ENCODE data around the gene MAP3K7.

DNA sequence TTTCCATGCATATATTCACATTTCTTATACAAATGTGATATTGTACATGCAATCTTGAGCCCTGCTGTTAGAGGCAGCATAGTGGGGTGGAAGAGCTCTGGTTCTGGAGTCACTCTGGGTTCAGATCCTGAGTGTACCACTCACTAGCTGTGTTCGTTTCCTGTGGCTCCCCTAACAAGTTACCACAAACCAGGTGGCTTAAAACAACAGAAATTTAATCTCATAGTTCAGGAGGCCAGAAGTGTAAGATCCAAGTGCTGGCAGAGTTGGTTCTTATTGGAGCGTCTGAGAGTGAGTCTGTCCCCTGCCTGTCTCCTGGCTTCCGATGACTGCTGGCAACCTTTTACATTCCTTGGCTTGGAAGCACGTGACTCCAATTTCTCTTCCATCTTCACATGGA lies 115.6 kb downstream of the MAP3K7 start:
- TF ChIP-seq ZNF274 (IDR thresholded peaks at IDR 0.05; ENCODE audit: low read depth, low read length) (no peak), SUZ12 (IDR thresholded peaks at IDR 0.05; ENCODE audit: extremely low read depth, insufficient read depth, insufficient read length) (no peak)
